ENCODE measurements around the gene TMEM184B. TPM values are rescaled to one million over a fixed set of nuclear protein-coding genes. Genes with fewer than 3 reads are reported as not detected.

The TMEM184B gene
- total RNA-seq, 4 donors from 2014 or later: 52.0 to 108 (median 64.9) TPM

DNA sequence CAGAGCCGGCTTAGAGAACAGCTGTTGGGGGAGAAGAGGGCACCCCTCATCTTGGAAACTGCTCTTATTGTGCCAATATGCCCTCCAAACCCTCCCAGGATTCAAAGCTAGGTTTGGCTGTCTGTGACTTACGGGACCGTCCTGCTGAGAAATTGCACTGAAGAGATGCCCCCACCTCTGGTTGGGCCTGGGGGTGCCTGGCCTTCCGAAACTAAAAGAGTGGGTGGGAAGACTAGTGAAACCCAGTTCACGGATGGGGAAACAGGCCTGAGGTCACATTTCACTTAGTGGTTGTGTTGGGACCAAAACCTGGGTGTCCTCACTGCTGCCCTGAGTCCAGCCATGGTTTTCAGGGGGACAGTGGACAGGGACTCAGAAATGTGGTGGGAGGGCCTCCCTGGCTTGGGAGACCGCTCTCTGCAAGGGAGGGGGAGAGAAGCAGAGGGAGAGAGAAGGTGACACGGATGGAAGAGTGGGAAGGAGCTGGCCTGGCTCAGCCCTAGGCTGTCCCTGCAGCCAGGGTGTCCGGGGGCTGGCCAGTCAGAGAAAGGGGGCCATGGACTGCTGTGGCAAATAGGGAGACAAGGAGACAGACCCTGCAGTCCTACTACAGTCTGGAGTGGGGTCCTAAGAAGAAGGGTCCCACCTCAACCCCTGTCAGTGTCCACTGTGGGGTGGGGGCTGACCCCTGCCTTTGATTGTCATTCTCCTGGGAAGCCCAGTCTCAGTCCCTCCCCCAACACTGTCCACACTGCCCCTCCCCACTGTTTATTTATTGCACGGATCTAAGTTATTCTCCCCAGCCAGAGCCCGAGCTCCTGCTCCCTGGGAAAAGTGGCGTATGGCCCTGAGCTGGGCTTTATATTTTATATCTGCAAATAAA is 57.4 kb downstream of the TMEM184B start:
- Histone ChIP-seq H3K4me3 (no peak overlapping the region), H3K27ac (peak overlapping the region in 2 of 4 donors; percentile 52 to 70), H3K36me3 (peaks cover 0 to 32% of the 10 kb centered on the region in 2 donors), H3K4me1 (peaks cover 0 to 48% (median 35%) of the 10 kb centered on the region in 3 donors), H3K9me3 (no peaks in the 10 kb centered on the region), H3K27me3 (no peaks in the 10 kb centered on the region)
- ATAC-seq: no peak
- no peak for TF ChIP-seq POLR2A (IDR thresholded peaks at IDR 0.05)
- TF ChIP-seq POLR2AphosphoS5 (IDR thresholded peaks at IDR 0.05): no peak
- TF ChIP-seq EP300 (IDR thresholded peaks at IDR 0.05): no peak
- TF ChIP-seq, protein P1, sequence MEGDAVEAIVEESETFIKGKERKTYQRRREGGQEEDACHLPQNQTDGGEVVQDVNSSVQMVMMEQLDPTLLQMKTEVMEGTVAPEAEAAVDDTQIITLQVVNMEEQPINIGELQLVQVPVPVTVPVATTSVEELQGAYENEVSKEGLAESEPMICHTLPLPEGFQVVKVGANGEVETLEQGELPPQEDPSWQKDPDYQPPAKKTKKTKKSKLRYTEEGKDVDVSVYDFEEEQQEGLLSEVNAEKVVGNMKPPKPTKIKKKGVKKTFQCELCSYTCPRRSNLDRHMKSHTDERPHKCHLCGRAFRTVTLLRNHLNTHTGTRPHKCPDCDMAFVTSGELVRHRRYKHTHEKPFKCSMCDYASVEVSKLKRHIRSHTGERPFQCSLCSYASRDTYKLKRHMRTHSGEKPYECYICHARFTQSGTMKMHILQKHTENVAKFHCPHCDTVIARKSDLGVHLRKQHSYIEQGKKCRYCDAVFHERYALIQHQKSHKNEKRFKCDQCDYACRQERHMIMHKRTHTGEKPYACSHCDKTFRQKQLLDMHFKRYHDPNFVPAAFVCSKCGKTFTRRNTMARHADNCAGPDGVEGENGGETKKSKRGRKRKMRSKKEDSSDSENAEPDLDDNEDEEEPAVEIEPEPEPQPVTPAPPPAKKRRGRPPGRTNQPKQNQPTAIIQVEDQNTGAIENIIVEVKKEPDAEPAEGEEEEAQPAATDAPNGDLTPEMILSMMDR (IDR thresholded peaks at IDR 0.05): no peak
- 83 to 86% methylated on average over 3 to 4 of the region's 11 CpGs for WGBS, 2 donors (ENCODE audit: low coverage in 1 of 2)

DNA sequence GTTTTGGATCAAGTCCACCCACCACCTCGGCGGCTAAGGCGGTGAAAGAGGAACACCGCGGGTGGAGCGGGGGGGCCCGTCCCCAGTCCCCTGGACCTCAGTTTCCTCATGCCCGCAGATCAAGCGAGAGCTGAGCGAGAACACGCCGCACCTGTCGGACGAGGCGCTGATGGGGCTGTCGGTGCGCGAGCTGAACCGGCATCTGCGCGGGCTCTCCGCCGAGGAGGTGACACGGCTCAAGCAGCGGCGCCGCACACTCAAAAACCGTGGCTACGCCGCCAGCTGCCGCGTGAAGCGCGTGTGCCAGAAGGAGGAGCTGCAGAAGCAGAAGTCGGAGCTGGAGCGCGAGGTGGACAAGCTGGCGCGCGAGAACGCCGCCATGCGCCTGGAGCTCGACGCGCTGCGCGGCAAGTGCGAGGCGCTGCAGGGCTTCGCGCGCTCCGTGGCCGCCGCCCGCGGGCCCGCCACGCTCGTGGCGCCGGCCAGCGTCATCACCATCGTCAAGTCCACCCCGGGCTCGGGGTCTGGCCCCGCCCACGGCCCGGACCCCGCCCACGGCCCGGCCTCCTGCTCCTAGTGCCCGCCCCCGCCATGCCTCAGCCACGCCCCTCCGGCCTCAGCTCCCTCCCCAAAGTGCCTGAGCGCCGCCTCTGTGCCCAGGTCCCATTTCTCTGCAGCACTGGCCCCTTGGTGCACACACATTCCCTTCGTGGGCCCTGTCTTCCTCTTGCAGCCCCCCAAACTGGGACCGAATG is 58.3 kb downstream of the TMEM184B start:
- H3K36me3 ChIP-seq: peaks cover 0 to 30% of the 10 kb centered on the region in 2 donors
- peaks cover 0 to 39% (median 26%) of the 10 kb centered on the region in 3 donors for H3K4me1 ChIP-seq
- no peak for TF ChIP-seq POLR2AphosphoS5 (IDR thresholded peaks at IDR 0.05)
- TF ChIP-seq, protein P1 (IDR thresholded peaks at IDR 0.05): peak in 3 of 4 experiments; percentile 26 to 56 (median 34)
- peak; percentile 50 for ATAC-seq
- peak overlapping the region in 2 of 4 donors; percentile 52 to 70 for H3K27ac ChIP-seq
- H3K4me3 ChIP-seq: peak overlapping the region in 1 of 2 donors; percentile 31
- 56% methylated on average over 3 of the region's 81 CpGs; no CpG with 5 or more reads in 1 of the 2 donors for WGBS, 2 donors (ENCODE audit: low coverage in 1 of 2)
- H3K27me3 ChIP-seq: no peaks in the 10 kb centered on the region
- no peaks in the 10 kb centered on the region for H3K9me3 ChIP-seq

DNA sequence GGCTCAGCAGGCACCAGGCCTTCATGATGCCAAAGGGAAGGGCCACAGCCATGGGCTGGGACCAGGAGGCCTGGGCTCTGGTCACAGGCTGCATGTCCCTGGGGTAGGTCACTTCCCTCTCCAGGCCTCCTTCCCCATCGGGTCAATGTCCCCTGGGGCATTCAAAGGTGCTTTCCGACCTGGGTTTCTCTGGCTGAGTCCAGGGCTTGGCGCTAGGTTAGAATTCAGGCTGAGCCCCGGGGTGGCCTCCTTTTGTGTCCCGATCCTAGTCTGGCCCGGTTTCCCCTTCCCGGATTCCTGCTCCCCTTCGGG is 58.9 kb downstream of the TMEM184B start:
- WGBS, 2 donors (ENCODE audit: low coverage in 1 of 2): no CpG with 5 or more reads among the region's 8 CpGs
- H3K9me3 ChIP-seq: no peaks in the 10 kb centered on the region
- no peak for ATAC-seq
- H3K36me3 ChIP-seq: peaks cover 0 to 30% of the 10 kb centered on the region in 2 donors
- no peaks in the 10 kb centered on the region for H3K27me3 ChIP-seq
- H3K4me1 ChIP-seq: peaks cover 0 to 33% (median 22%) of the 10 kb centered on the region in 3 donors
- H3K27ac ChIP-seq: peak overlapping the region in 1 of 4 donors; percentile 70
- no peak for TF ChIP-seq EP300 (IDR thresholded peaks at IDR 0.05)
- no peak for TF ChIP-seq POLR2A (IDR thresholded peaks at IDR 0.05)
- TF ChIP-seq POLR2AphosphoS5 (IDR thresholded peaks at IDR 0.05): no peak
- TF ChIP-seq, protein P1 (IDR thresholded peaks at IDR 0.05): no peak
- H3K4me3 ChIP-seq: peak overlapping the region in 1 of 2 donors; percentile 31

DNA sequence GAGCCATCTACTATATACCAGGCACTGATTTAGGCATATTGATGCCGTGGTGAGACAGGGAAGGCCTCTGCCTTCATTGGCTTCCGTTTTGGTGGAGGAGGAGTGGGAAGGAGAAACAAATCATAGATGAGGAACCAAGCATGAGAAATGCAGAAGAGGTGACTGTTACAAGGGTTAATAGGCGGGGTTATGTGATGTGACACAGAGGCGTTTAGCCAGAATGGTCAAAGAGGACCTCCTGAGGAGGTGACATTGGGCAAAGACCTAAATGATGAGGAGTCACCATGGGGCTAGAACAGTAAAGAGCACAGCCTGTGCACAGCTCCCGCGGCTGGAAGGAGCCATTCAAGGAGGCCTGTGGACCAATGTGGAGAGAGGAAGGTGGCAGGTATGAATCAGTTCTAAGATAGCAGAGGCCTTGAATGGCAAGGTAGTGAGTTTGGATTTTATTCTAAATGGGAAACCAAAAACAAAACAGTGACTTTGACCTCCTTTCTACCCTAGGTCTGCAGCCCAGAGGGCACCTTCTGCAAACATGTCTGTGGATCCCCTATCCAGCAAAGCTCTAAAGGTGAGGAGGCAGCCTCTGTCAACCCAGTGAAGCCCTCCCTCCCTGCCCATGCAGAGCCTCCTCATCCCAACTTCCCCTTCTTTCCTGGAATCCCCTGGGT is 59.4 kb downstream of the TMEM184B start:
- Histone ChIP-seq H3K27me3 (no peaks in the 10 kb centered on the region), H3K4me1 (peaks cover 0 to 28% (median 17%) of the 10 kb centered on the region in 3 donors), H3K9me3 (no peaks in the 10 kb centered on the region), H3K27ac (peak overlapping the region in 1 of 4 donors; percentile 70), H3K36me3 (peaks cover 0 to 34% of the 10 kb centered on the region in 2 donors), H3K4me3 (no peak overlapping the region)
- TF ChIP-seq, protein P1 (IDR thresholded peaks at IDR 0.05): no peak
- TF ChIP-seq POLR2AphosphoS5 (IDR thresholded peaks at IDR 0.05) (no peak), POLR2A (IDR thresholded peaks at IDR 0.05) (no peak), EP300 (IDR thresholded peaks at IDR 0.05) (no peak)
- no peak for ATAC-seq
- WGBS, 2 donors (ENCODE audit: low coverage in 1 of 2): 83 to 89% methylated on average over 6 of the region's 6 CpGs

Data from gastroesophageal sphincter (tissue), 4 donors.